DND-41 (cell line): ENCODE data around the gene GABBR2.

Source experiments
- EZH2 ChIP-seq: IDR thresholded peaks from 3 replicates; pipeline ENCODE4 v1.6.1; 2012; ENCODE audit warnings: borderline replicate concordance, low read depth, mild to moderate bottlenecking, moderate library complexity, low read length, inconsistent platforms; ENCODE audit not compliant: severe bottlenecking
- TF ChIP-seq, protein P1 (sequence below): IDR thresholded peaks from 2 replicates; pipeline ENCODE4 v1.5.1; 2012; ENCODE audit warnings: borderline replicate concordance, low read length, moderate library complexity, mild to moderate bottlenecking; ENCODE audit not compliant: poor library complexity, severe bottlenecking; ENCODE audit errors: extremely low read depth

DNA sequence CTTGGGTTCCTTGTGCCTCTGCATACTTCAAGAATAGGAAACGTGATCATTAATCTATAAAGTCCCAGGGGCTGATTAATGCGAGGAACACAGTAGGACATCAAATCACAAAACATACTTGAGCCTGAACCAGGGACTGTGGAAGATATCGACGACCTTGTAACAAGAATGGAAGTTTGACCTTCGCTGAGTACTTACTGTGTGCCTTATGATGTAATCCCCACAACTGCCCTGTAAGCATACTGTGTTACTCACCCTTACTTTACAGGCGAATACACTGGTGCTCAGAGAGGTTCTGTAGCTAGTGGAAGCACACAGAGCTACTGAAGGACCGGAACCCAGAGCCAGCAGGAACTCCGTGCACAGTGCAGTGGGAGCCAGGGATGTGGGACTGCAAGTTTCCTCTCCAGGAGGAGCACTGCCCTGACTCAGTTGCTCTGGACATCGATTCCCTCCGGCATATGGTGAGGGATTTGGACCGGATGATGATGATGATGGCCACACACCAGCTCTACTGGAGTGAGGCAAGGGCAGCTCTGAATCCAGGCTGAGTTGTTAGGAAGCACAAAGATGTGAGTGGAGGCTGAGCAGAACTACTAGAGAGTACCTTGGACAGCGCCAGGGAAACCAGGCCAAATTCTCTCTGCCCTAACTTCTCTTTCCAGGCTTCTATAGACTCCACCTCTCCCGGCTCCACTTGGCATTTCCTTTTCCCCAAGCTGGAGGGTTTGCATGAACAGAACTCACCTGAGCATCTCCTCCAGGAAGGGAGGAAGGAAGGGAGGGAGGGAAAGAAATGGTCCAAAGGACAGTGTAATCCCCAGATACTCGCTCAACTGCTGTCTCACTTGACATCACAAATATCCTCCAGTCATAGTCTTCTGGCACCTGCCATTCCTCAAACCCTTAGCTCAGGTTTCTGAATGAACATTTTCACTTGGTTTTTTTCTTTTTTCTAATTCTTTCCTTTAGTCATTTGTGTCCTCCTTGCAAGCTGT, 1.5 kb upstream of the GABBR2 start:
- TF ChIP-seq, protein P1, sequence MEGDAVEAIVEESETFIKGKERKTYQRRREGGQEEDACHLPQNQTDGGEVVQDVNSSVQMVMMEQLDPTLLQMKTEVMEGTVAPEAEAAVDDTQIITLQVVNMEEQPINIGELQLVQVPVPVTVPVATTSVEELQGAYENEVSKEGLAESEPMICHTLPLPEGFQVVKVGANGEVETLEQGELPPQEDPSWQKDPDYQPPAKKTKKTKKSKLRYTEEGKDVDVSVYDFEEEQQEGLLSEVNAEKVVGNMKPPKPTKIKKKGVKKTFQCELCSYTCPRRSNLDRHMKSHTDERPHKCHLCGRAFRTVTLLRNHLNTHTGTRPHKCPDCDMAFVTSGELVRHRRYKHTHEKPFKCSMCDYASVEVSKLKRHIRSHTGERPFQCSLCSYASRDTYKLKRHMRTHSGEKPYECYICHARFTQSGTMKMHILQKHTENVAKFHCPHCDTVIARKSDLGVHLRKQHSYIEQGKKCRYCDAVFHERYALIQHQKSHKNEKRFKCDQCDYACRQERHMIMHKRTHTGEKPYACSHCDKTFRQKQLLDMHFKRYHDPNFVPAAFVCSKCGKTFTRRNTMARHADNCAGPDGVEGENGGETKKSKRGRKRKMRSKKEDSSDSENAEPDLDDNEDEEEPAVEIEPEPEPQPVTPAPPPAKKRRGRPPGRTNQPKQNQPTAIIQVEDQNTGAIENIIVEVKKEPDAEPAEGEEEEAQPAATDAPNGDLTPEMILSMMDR = no peak
- no peak for TF ChIP-seq EZH2
